ENCODE measurements around the gene YOD1. TPM values are rescaled to one million over a fixed set of nuclear protein-coding genes. Genes with fewer than 3 reads are reported as not detected.

Gene YOD1
- total RNA-seq, 2 donors from 2014 or later = 3.5 to 4.7 TPM

DNA sequence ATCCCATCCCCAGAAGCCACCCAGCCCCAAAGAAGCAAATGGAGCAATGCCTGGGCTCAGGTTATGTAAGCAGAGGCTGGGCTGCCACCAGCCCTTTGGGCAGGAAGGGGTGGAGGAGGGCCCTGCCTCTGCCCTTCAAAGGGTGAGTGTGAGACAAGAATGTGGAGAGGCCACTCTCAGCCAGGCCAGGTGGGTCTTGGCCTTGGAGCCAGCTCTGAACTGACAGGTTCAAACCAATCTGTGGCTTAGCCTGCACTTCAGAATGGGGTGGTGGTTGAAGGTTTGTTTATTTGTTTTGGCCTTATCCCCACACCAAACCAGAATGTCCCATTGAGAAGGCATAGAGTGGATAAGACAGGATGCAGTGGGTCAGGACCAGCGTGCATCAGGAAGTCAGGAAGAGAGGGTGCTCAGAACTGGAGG is 48.3 kb downstream of the YOD1 start:
- Histone ChIP-seq H3K4me3 (no peak overlapping the region), H3K27ac (no peak overlapping the region), H3K36me3 (no peaks in the 10 kb centered on the region), H3K27me3 (no peaks in the 10 kb centered on the region), H3K9me3 (no peaks in the 10 kb centered on the region), H3K4me1 (no peaks in the 10 kb centered on the region)
- DNase-seq (ENCODE audit: low spot score) = no peak
- TF ChIP-seq, protein P1, sequence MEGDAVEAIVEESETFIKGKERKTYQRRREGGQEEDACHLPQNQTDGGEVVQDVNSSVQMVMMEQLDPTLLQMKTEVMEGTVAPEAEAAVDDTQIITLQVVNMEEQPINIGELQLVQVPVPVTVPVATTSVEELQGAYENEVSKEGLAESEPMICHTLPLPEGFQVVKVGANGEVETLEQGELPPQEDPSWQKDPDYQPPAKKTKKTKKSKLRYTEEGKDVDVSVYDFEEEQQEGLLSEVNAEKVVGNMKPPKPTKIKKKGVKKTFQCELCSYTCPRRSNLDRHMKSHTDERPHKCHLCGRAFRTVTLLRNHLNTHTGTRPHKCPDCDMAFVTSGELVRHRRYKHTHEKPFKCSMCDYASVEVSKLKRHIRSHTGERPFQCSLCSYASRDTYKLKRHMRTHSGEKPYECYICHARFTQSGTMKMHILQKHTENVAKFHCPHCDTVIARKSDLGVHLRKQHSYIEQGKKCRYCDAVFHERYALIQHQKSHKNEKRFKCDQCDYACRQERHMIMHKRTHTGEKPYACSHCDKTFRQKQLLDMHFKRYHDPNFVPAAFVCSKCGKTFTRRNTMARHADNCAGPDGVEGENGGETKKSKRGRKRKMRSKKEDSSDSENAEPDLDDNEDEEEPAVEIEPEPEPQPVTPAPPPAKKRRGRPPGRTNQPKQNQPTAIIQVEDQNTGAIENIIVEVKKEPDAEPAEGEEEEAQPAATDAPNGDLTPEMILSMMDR (IDR thresholded peaks at IDR 0.05) = no peak

DNA sequence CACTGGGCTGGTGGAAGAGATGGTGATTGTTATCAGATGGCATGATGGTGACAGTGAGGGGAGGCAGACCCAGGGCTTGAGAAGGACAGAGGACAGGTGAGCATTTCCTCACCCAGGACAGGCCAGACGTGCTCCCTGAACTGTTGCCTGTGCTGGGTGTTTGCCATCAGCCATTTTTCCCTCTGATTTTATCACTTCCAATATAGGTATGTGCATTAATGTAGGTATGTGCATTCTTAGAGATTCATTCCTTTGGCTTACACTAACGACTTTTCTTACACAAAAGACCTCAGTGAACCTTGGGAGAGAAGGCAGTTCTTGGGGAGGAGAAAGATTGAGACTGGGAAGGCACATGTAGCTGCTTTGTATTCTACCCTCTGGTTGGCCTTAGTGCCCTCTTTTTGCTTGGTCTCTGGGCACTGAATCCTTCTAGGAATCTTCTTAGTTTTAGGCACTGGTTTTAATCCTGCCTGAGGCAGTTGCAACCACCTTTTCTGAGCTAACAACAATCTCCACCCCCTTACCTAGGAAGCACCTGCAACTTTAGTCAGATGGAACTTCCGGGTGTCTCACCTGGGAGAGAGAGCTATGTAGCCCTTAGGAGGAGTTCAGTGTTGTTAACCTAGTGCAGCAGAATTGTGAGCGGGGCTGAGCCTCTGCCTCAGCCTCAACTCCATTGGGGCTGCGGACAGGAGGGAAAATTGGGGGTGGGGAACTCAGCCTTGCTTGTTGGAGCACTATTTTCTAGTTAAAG is 49.3 kb downstream of the YOD1 start:
- TF ChIP-seq, protein P1 (IDR thresholded peaks at IDR 0.05) = no peak
- Histone ChIP-seq H3K36me3 (no peaks in the 10 kb centered on the region), H3K27ac (no peak overlapping the region), H3K9me3 (no peaks in the 10 kb centered on the region), H3K27me3 (no peaks in the 10 kb centered on the region), H3K4me3 (no peak overlapping the region), H3K4me1 (no peaks in the 10 kb centered on the region)
- DNase-seq (ENCODE audit: low spot score) = no peak

DNA sequence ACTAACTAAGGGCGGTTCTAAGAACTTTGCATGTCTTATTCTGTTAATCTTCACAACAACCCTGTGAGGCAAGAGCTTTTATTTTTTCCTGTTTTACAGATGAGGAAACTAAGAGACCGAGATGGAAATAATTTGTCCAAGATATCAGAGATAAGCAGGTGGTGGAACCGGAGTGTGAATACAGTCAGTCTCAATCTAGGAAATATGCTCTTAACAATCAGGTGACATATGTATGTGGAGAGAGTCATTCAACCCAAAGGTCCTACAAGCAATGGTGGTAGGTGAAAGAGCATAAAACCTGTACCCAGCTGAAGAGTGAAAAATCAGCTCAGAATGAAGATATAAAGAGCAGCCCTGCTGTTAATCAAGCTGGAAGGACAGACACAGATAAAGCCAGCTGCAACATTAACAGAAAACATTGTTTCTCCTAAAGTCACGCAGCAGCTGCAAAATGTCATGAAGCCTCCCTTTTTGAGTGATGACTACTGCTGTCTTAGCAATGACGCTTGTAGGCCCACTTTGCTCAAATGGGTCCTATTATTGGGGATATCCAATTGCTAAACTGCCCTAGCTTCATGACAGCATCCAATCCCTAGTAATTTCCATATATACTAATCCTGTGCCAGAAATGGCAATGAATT is 50.2 kb downstream of the YOD1 start:
- TF ChIP-seq, protein P1 (IDR thresholded peaks at IDR 0.05) = no peak
- Histone ChIP-seq H3K36me3 (no peaks in the 10 kb centered on the region), H3K27ac (no peak overlapping the region), H3K27me3 (no peaks in the 10 kb centered on the region), H3K4me1 (no peaks in the 10 kb centered on the region), H3K4me3 (no peak overlapping the region), H3K9me3 (no peaks in the 10 kb centered on the region)
- DNase-seq (ENCODE audit: low spot score) = no peak

DNA sequence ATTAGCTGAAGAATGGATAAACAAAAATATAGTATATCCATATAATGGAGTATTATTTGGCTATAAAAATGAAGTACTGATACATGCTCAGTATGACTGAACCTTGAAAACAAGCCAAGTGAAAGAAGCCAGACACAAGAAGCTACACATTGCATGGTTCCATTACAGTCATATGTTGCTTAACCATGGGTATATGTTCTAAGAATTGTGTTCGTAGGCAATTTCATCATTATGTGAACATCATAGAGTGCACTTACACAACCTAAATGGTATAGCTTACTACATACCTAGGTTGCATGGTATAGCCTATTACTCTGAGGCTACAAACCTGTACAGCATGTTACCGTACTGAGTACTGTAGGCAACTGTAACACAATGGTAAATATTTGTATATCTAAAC is 52.2 kb downstream of the YOD1 start:
- H3K4me1 ChIP-seq = no peaks in the 10 kb centered on the region
- TF ChIP-seq, protein P1 (IDR thresholded peaks at IDR 0.05) = no peak
- H3K27me3 ChIP-seq = no peaks in the 10 kb centered on the region
- no peak for DNase-seq (ENCODE audit: low spot score)
- H3K36me3 ChIP-seq = no peaks in the 10 kb centered on the region
- H3K9me3 ChIP-seq = no peaks in the 10 kb centered on the region
- H3K27ac ChIP-seq = no peak overlapping the region
- H3K4me3 ChIP-seq = no peak overlapping the region

Other genes with a start within 250 kb of the YOD1 start
- under 1 TPM in 1 of 2 donors, not detected in 1; 0.20 TPM for gene IL20, start 185.6 kb downstream of the YOD1 start, total RNA-seq
- gene IL24, start 153.8 kb downstream of the YOD1 start, total RNA-seq = 1 to 10 TPM in 1 of 2 donors, not detected in 1; 1.1 TPM
- 1 to 10 TPM; 1.3 to 5.0 TPM for gene FCMR, start 129.3 kb downstream of the YOD1 start, total RNA-seq
- gene PIGR, start 104.7 kb downstream of the YOD1 start, total RNA-seq = not detected
- gene FCAMR, start 80.7 kb downstream of the YOD1 start, total RNA-seq = not detected
- gene C1orf116, start 18.5 kb downstream of the YOD1 start, total RNA-seq = under 1 TPM; 0.07 to 0.35 TPM
- 10 to 100 TPM; 11.8 to 27.5 TPM for gene PFKFB2, start 2.1 kb upstream of the YOD1 start, total RNA-seq
- not detected for gene C4BPB, start 37.7 kb upstream of the YOD1 start, total RNA-seq
- gene C4BPA, start 53.0 kb upstream of the YOD1 start, total RNA-seq = 1 to 10 TPM in 1 of 2 donors, not detected in 1; 3.6 TPM

Measured in right atrium auricular region (tissue), 2 donors.